GM23338 (cell line): ENCODE data around the gene UBE2Q2. TPM values are rescaled to one million over a fixed set of nuclear protein-coding genes. Genes with fewer than 3 reads are reported as not detected.

Source experiments
- ATAC-seq: fragments of 200-7000 bp; cut with Tn5 transposase; 3 replicates; pipeline ENCODE4 v1.9.1; 2020
- DNase-seq: peaks from one replicate; pipeline ENCODE4 v3.0.0-alpha.2; 2015; ENCODE audit warnings: low spot score
- H2AFZ ChIP-seq: fragments of 200-600 bp; sonication (generic); 2 replicates; pipeline ENCODE4 v1.8.0; 2016; ENCODE audit warnings: antibody characterized with exemption, mild to moderate bottlenecking, moderate library complexity
- H3F3A ChIP-seq: fragments of 200-600 bp; sonication (generic); replicated peaks from 2 replicates; pipeline ENCODE4 v1.8.0; 2017; ENCODE audit warnings: antibody characterized with exemption, mixed run types, low read depth
- H3K27ac ChIP-seq: fragments of 200-600 bp; sonication (generic); 2 replicates; pipeline ENCODE4 v1.6.1; 2016; ENCODE audit warnings: low read depth
- H3K27me3 ChIP-seq: fragments of 200-600 bp; sonication (generic); 2 replicates; pipeline ENCODE4 v1.8.0; 2016; ENCODE audit warnings: mild to moderate bottlenecking, mixed run types, moderate library complexity; ENCODE audit not compliant: insufficient read depth
- H3K36me3 ChIP-seq: fragments of 200-600 bp; sonication (generic); 2 replicates; pipeline ENCODE4 v1.8.0; 2016; ENCODE audit warnings: mild to moderate bottlenecking; ENCODE audit not compliant: insufficient read depth
- H3K4me1 ChIP-seq: fragments of 200-600 bp; sonication (generic); 2 replicates; pipeline ENCODE4 v1.8.0; 2016; ENCODE audit warnings: mild to moderate bottlenecking, moderate library complexity; ENCODE audit not compliant: insufficient read depth
- H3K4me2 ChIP-seq: fragments of 200-600 bp; sonication (generic); 2 replicates; pipeline ENCODE4 v1.7.1; 2017; ENCODE audit warnings: mixed run types
- H3K4me3 ChIP-seq: fragments of 200-600 bp; sonication (generic); 2 replicates; pipeline ENCODE4 v1.6.1; 2016; ENCODE audit warnings: mixed run types
- H3K79me2 ChIP-seq: fragments of 200-600 bp; sonication (generic); replicated peaks from 2 replicates; pipeline ENCODE4 v1.8.0; 2017; ENCODE audit warnings: mild to moderate bottlenecking; ENCODE audit not compliant: insufficient read depth
- H3K9me2 ChIP-seq: fragments of 200-600 bp; sonication (generic); 2 replicates; pipeline ENCODE4 v1.8.0; 2017; ENCODE audit not compliant: insufficient read depth
- H4K20me1 ChIP-seq: fragments of 200-600 bp; sonication (generic); replicated peaks from 2 replicates; pipeline ENCODE4 v1.8.0; 2017; ENCODE audit warnings: mild to moderate bottlenecking; ENCODE audit not compliant: insufficient read depth
- H3K27ac Mint-ChIP-seq: 2 replicates; pipeline ENCODE4 v1.8.0; 2020; ENCODE audit warnings: inconsistent platforms, mild to moderate bottlenecking, moderate library complexity, mixed read lengths
- H3K27me3 Mint-ChIP-seq: 3 replicates; pipeline ENCODE4 v1.8.0; 2022; ENCODE audit warnings: low read depth, mild to moderate bottlenecking, moderate library complexity, mixed read lengths, inconsistent platforms; ENCODE audit not compliant: insufficient read depth, poor library complexity
- H3K36me3 Mint-ChIP-seq: 3 replicates; pipeline ENCODE4 v1.8.0; 2021; ENCODE audit warnings: low read depth, mild to moderate bottlenecking, inconsistent platforms, moderate library complexity, mixed read lengths
- H3K4me1 Mint-ChIP-seq: 3 replicates; pipeline ENCODE4 v1.8.0; 2020; ENCODE audit warnings: mild to moderate bottlenecking, inconsistent platforms, mixed read lengths
- H3K4me3 Mint-ChIP-seq: 3 replicates; pipeline ENCODE4 v1.8.0; 2021; ENCODE audit warnings: moderate library complexity, mild to moderate bottlenecking, inconsistent platforms, mixed read lengths
- H3K9me3 Mint-ChIP-seq: 3 replicates; pipeline ENCODE4 v1.8.0; 2020; ENCODE audit warnings: moderate library complexity, mild to moderate bottlenecking, inconsistent platforms, mixed read lengths
- CREB1 ChIP-seq: fragments of 250-450 bp; sonication (Bioruptor Pico); IDR thresholded peaks from 2 replicates; pipeline ENCODE4 v1.5.0; 2020; ENCODE audit warnings: low read depth, mild to moderate bottlenecking, moderate library complexity
- EZH2 ChIP-seq: fragments of 200-600 bp; sonication (generic); IDR thresholded peaks from one replicate; pipeline ENCODE4 v1.8.0; 2017; ENCODE audit warnings: antibody characterized with exemption, mild to moderate bottlenecking, low read depth; ENCODE audit not compliant: unreplicated experiment
- EZH2phosphoT487 ChIP-seq: fragments of 200-600 bp; sonication (generic); IDR thresholded peaks from one replicate; pipeline ENCODE4 v1.8.1; 2018; ENCODE audit warnings: antibody characterized with exemption; ENCODE audit not compliant: unreplicated experiment
- JUNB ChIP-seq: IDR thresholded peaks from one replicate; pipeline ENCODE4 v1.6.1; 2016; ENCODE audit warnings: antibody characterized with exemption; ENCODE audit not compliant: unreplicated experiment
- NANOG ChIP-seq: IDR thresholded peaks from 2 replicates; pipeline ENCODE4 v1.6.1; 2016; ENCODE audit warnings: antibody characterized with exemption, borderline replicate concordance
- POLR2AphosphoS5 ChIP-seq: IDR thresholded peaks from 2 replicates; pipeline ENCODE4 v1.6.1; 2016; ENCODE audit warnings: antibody characterized with exemption, low read depth
- ZNF114 ChIP-seq: fragments of 250-450 bp; sonication (Bioruptor Pico); IDR thresholded peaks from 2 replicates; pipeline ENCODE4 v1.5.0; 2020; ENCODE audit warnings: mild to moderate bottlenecking, moderate library complexity
- ZNF331 ChIP-seq: fragments of 250-450 bp; sonication (Bioruptor Pico); IDR thresholded peaks from 2 replicates; pipeline ENCODE4 v1.5.0; 2020; ENCODE audit warnings: low read depth, mild to moderate bottlenecking, moderate library complexity
- polyA plus RNA-seq: library from polyadenylated mRNA; unstranded; fragments of >200 nt; fragmentation: Nextera tagmentation; extraction: Ambion mirVana; gene quantifications from 2 replicates; pipeline ENCODE4 v1.2.1, GENCODE V29; 2016
- total RNA-seq: library from RNA; depleted of rRNA; stranded (reverse); fragments of >200 nt; shearing (Covaris generic); gene quantifications from 2 replicates; pipeline ENCODE4 v1.2.3, GENCODE V29; 2014
- TF ChIP-seq, protein P1 (sequence below): IDR thresholded peaks from one replicate; pipeline ENCODE4 v1.6.1; 2018; ENCODE audit warnings: antibody characterized with exemption; ENCODE audit not compliant: unreplicated experiment
- TF ChIP-seq, protein P2 (sequence below): IDR thresholded peaks from 2 replicates; pipeline ENCODE4 v1.6.1; 2016; ENCODE audit warnings: antibody characterized with exemption
- TF ChIP-seq, protein P3 (sequence below): fragments of 250-450 bp; sonication (Bioruptor Pico); IDR thresholded peaks from 2 replicates; pipeline ENCODE4 v1.5.0; 2020; ENCODE audit warnings: mild to moderate bottlenecking, moderate library complexity
- TF ChIP-seq, protein P4 (sequence below), 2 experiments: fragments of 200-600 bp in 1 of 2; sonication (generic) in 1 of 2; conservative IDR thresholded peaks; 2 replicates each; pipeline versions ENCODE4 v1.5.1 to v1.6.1; 2016 to 2017; ENCODE audit warnings: antibody characterized with exemption in 2 of 2, low read depth in 2 of 2, mild to moderate bottlenecking in 2 of 2, moderate library complexity in 1 of 2

The UBE2Q2 gene
- total and polyA plus RNA-seq, 2 experiments from 2014 or later, result 23.7 to 29.3 TPM

DNA sequence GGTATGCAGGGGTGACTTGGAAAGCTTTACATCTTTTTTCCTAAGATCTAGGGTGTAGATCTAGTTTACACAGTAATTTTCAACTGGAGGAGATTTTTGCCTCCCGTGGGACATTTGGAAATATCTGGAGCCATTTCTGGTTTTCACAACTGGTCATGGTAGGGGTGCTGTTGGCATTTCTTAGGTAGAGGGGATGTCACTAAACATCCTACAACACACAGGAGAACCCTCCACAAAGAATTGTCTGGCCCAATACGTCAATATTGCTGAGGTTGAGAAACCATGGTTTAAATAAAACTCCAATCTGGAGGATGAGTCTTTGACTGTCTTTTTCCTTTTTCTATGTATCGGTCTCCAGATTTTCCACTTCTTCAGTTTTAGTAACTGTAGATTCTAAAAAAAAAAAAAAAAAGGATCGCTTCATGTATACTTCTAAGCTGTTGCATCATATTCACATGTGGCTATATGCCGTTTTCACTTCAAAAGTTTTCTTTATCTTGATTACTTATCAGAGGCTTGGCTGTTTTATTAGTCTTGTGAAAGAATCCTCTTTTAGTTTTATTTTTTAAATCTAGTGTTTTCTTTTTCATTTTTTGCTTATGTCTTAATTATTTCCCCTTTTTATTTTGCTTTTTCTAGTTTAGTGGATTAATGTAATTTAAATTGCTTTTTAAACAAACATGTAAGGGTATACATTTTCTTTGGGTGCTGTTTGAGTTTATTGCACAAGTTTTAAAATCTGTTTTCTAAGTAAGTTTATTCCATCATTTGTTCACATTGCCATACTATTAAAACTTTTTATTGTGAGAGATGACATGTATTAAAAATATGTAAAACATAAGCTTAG lies 21.2 kb downstream of the UBE2Q2 start:
- H4K20me1 ChIP-seq, result no peaks in the 10 kb centered on the region
- H3K4me1 Mint-ChIP-seq, result peaks cover 40% of the 10 kb centered on the region
- no peaks in the 10 kb centered on the region; the same call in 1 of the 2 replicates for H3K36me3 ChIP-seq
- ATAC-seq (no peak), DNase-seq (no peak)
- no peak overlapping the region for H3K4me3 ChIP-seq
- H3K27me3 Mint-ChIP-seq, result peaks cover 2% of the 10 kb centered on the region
- TF ChIP-seq EZH2phosphoT487 (no peak), ZNF331 (CRISPR knock-in tag) (no peak), POLR2AphosphoS5 (no peak), EZH2 (no peak), NANOG (no peak), JUNB (no peak), CREB1 (CRISPR knock-in tag) (no peak), ZNF114 (no peak)
- TF ChIP-seq, protein P1, sequence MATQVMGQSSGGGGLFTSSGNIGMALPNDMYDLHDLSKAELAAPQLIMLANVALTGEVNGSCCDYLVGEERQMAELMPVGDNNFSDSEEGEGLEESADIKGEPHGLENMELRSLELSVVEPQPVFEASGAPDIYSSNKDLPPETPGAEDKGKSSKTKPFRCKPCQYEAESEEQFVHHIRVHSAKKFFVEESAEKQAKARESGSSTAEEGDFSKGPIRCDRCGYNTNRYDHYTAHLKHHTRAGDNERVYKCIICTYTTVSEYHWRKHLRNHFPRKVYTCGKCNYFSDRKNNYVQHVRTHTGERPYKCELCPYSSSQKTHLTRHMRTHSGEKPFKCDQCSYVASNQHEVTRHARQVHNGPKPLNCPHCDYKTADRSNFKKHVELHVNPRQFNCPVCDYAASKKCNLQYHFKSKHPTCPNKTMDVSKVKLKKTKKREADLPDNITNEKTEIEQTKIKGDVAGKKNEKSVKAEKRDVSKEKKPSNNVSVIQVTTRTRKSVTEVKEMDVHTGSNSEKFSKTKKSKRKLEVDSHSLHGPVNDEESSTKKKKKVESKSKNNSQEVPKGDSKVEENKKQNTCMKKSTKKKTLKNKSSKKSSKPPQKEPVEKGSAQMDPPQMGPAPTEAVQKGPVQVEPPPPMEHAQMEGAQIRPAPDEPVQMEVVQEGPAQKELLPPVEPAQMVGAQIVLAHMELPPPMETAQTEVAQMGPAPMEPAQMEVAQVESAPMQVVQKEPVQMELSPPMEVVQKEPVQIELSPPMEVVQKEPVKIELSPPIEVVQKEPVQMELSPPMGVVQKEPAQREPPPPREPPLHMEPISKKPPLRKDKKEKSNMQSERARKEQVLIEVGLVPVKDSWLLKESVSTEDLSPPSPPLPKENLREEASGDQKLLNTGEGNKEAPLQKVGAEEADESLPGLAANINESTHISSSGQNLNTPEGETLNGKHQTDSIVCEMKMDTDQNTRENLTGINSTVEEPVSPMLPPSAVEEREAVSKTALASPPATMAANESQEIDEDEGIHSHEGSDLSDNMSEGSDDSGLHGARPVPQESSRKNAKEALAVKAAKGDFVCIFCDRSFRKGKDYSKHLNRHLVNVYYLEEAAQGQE, result no peak
- TF ChIP-seq, protein P2, sequence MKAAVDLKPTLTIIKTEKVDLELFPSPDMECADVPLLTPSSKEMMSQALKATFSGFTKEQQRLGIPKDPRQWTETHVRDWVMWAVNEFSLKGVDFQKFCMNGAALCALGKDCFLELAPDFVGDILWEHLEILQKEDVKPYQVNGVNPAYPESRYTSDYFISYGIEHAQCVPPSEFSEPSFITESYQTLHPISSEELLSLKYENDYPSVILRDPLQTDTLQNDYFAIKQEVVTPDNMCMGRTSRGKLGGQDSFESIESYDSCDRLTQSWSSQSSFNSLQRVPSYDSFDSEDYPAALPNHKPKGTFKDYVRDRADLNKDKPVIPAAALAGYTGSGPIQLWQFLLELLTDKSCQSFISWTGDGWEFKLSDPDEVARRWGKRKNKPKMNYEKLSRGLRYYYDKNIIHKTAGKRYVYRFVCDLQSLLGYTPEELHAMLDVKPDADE, result no peak
- TF ChIP-seq, protein P3, sequence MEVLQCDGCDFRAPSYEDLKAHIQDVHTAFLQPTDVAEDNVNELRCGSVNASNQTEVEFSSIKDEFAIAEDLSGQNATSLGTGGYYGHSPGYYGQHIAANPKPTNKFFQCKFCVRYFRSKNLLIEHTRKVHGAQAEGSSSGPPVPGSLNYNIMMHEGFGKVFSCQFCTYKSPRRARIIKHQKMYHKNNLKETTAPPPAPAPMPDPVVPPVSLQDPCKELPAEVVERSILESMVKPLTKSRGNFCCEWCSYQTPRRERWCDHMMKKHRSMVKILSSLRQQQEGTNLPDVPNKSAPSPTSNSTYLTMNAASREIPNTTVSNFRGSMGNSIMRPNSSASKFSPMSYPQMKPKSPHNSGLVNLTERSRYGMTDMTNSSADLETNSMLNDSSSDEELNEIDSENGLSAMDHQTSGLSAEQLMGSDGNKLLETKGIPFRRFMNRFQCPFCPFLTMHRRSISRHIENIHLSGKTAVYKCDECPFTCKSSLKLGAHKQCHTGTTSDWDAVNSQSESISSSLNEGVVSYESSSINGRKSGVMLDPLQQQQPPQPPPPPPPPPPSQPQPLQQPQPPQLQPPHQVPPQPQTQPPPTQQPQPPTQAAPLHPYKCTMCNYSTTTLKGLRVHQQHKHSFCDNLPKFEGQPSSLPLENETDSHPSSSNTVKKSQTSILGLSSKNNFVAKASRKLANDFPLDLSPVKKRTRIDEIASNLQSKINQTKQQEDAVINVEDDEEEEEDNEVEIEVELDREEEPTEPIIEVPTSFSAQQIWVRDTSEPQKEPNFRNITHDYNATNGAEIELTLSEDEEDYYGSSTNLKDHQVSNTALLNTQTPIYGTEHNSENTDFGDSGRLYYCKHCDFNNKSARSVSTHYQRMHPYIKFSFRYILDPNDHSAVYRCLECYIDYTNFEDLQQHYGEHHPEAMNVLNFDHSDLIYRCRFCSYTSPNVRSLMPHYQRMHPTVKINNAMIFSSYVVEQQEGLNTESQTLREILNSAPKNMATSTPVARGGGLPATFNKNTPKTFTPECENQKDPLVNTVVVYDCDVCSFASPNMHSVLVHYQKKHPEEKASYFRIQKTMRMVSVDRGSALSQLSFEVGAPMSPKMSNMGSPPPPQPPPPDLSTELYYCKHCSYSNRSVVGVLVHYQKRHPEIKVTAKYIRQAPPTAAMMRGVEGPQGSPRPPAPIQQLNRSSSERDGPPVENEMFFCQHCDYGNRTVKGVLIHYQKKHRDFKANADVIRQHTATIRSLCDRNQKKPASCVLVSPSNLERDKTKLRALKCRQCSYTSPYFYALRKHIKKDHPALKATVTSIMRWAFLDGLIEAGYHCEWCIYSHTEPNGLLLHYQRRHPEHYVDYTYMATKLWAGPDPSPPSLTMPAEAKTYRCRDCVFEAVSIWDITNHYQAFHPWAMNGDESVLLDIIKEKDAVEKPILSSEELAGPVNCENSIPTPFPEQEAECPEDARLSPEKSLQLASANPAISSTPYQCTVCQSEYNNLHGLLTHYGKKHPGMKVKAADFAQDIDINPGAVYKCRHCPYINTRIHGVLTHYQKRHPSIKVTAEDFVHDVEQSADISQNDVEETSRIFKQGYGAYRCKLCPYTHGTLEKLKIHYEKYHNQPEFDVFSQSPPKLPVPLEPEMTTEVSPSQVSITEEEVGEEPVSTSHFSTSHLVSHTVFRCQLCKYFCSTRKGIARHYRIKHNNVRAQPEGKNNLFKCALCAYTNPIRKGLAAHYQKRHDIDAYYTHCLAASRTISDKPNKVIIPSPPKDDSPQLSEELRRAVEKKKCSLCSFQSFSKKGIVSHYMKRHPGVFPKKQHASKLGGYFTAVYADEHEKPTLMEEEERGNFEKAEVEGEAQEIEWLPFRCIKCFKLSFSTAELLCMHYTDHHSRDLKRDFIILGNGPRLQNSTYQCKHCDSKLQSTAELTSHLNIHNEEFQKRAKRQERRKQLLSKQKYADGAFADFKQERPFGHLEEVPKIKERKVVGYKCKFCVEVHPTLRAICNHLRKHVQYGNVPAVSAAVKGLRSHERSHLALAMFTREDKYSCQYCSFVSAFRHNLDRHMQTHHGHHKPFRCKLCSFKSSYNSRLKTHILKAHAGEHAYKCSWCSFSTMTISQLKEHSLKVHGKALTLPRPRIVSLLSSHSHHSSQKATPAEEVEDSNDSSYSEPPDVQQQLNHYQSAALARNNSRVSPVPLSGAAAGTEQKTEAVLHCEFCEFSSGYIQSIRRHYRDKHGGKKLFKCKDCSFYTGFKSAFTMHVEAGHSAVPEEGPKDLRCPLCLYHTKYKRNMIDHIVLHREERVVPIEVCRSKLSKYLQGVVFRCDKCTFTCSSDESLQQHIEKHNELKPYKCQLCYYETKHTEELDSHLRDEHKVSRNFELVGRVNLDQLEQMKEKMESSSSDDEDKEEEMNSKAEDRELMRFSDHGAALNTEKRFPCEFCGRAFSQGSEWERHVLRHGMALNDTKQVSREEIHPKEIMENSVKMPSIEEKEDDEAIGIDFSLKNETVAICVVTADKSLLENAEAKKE, result no peak
- TF ChIP-seq, protein P4, sequence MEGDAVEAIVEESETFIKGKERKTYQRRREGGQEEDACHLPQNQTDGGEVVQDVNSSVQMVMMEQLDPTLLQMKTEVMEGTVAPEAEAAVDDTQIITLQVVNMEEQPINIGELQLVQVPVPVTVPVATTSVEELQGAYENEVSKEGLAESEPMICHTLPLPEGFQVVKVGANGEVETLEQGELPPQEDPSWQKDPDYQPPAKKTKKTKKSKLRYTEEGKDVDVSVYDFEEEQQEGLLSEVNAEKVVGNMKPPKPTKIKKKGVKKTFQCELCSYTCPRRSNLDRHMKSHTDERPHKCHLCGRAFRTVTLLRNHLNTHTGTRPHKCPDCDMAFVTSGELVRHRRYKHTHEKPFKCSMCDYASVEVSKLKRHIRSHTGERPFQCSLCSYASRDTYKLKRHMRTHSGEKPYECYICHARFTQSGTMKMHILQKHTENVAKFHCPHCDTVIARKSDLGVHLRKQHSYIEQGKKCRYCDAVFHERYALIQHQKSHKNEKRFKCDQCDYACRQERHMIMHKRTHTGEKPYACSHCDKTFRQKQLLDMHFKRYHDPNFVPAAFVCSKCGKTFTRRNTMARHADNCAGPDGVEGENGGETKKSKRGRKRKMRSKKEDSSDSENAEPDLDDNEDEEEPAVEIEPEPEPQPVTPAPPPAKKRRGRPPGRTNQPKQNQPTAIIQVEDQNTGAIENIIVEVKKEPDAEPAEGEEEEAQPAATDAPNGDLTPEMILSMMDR (conservative IDR thresholded peaks at IDR 0.05; ENCODE audit: low read depth in 2 of 2), result no peak
- no peaks in the 10 kb centered on the region for H3K9me2 ChIP-seq
- no peaks in the 10 kb centered on the region for H3K9me3 Mint-ChIP-seq
- peaks cover 33% of the 10 kb centered on the region for H3K4me1 ChIP-seq
- H3K79me2 ChIP-seq, result peaks cover 94% of the 10 kb centered on the region
- H3K4me2 ChIP-seq, result no peak overlapping the region
- H3K27ac Mint-ChIP-seq, result peak overlapping the region; percentile 78
- peaks cover 33% of the 10 kb centered on the region for H3K36me3 Mint-ChIP-seq
- no peak overlapping the region for H3K27ac ChIP-seq
- no peak overlapping the region for H2AFZ ChIP-seq
- H3K27me3 ChIP-seq, result no peaks in the 10 kb centered on the region
- H3K4me3 Mint-ChIP-seq, result no peak overlapping the region
- no peaks in the 10 kb centered on the region for H3F3A ChIP-seq
